ENCODE measurements around the gene TBRG4.

TBRG4 gene

DNA sequence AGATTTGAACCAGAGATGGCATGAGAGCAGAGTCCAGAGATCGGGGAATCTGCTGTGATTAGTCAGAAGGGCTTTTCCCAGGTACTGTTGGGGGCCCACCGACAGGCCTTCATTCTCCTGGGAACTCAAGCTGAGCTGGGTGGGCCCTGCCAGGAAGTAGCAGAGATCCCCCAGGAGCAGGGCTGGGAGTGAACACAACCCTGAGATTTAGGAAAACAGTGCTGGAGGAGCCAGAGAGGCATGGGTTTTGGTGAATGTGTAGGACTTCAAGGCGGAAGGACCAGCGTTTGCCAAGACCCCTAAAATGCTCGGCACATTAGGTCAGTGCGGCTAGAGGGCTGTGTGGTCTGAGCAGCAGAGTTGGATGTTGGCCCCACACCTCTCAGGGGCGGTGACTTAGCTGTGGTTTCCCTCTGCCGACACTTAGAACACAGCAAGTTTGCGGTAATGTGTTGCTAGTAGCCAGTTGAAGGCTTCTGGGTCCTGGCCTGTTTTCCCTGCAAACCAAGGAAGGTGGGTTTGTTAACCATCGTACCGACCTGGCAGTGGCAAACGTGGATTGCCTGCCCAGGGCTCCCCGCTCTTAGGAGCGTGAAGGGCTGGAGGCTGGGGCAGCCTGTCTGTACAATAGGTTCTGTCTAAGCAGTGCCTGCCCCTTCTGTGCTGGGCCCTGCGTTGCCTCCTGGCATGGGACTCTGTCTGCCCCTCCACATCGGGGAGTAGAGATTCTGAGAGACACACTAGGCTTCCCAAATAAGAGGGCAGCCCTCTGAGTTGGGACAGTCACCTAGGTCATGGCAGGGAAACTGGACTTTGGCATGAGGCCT, 36.8 kb downstream of the TBRG4 start:
- TF ChIP-seq, protein P1, sequence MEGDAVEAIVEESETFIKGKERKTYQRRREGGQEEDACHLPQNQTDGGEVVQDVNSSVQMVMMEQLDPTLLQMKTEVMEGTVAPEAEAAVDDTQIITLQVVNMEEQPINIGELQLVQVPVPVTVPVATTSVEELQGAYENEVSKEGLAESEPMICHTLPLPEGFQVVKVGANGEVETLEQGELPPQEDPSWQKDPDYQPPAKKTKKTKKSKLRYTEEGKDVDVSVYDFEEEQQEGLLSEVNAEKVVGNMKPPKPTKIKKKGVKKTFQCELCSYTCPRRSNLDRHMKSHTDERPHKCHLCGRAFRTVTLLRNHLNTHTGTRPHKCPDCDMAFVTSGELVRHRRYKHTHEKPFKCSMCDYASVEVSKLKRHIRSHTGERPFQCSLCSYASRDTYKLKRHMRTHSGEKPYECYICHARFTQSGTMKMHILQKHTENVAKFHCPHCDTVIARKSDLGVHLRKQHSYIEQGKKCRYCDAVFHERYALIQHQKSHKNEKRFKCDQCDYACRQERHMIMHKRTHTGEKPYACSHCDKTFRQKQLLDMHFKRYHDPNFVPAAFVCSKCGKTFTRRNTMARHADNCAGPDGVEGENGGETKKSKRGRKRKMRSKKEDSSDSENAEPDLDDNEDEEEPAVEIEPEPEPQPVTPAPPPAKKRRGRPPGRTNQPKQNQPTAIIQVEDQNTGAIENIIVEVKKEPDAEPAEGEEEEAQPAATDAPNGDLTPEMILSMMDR (IDR thresholded peaks at IDR 0.05; ENCODE audit: low read length, missing control alignments) = no peak
- no peak overlapping the region for H3K4me3 ChIP-seq (replicated peaks; ENCODE audit: low read depth, low read length)
- DNase-seq (ENCODE audit: low read depth) = no peak

DNA sequence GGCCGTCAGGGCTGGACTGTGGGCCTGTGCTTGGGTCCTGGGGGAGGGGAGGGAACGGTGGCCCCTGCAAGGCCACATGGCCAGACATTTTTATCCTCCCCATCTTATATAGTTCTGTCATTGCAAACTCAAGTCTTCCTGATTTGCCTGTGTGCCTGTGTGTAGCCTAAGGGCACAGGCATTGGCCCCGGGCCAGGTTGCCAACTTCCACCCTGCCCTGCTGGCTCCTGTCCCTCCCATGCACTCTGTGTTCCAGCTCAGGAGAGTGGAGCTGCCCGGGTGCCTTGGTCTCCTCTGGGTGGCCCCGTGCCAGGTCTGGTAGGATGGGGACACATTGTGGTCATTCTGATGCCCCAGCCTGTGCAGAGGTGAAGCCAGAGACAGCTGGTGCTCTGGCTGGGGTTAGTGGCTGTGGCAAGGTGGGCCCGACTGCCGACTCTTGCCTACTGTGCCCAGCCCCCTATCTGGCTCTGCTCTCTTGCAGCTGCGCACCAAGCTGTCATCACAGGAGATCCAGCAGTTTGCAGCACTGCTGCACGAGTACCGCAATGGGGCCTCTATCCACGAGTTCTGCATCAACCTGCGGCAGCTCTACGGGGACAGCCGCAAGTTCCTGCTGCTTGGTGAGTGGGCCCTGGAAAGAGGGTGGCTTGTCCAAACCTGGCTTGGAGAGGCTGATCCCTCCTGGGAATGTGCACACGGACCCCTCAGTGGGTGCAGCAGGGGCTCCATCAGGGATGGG, 37.5 kb downstream of the TBRG4 start:
- no peak for DNase-seq (ENCODE audit: low read depth)
- TF ChIP-seq, protein P1 (IDR thresholded peaks at IDR 0.05; ENCODE audit: low read length, missing control alignments) = no peak

DNA sequence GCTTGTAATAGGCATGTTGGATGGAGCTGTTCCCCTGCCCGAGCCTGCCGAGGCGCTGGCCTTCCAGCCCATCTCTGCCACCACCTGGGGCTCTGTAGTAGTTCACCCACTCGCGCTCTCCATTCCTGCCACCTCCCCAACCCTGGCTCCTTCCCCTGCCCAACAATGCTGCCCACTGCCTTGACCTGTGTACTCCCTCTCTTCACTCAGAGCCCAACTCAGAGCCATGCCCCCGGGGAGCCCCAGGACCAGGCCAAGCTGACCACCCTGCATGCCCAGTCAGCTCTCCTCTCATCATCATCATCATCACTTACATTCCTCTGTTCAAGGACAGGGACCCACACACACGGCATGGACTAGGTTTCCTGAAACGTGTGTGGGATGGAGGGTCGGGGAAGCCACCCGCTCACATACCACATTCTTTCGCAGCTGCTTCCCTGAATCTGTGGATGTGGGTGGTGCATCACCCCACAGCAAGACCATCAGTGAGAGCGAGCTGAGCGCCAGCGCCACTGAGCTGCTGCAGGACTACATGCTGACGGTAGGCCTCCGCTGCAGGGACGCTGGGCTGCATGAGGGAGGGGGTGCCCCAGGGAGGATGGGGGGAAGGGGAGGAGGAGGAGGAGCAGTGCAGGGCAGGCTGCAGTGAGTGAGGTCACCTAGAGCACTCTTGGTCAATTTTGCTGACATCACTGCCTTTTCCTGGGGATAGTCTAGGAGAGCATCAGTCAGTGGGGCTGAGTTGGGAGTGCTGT, 38.3 kb downstream of the TBRG4 start:
- no peak overlapping the region for H3K4me3 ChIP-seq (replicated peaks; ENCODE audit: low read depth, low read length)
- TF ChIP-seq, protein P1 (IDR thresholded peaks at IDR 0.05; ENCODE audit: low read length, missing control alignments) = no peak
- DNase-seq (ENCODE audit: low read depth) = no peak

More for the DNA sequence above, 37.5 kb downstream of the TBRG4 start:
- no peak overlapping the region for H3K4me3 ChIP-seq (replicated peaks; ENCODE audit: low read depth, low read length)

DNA sequence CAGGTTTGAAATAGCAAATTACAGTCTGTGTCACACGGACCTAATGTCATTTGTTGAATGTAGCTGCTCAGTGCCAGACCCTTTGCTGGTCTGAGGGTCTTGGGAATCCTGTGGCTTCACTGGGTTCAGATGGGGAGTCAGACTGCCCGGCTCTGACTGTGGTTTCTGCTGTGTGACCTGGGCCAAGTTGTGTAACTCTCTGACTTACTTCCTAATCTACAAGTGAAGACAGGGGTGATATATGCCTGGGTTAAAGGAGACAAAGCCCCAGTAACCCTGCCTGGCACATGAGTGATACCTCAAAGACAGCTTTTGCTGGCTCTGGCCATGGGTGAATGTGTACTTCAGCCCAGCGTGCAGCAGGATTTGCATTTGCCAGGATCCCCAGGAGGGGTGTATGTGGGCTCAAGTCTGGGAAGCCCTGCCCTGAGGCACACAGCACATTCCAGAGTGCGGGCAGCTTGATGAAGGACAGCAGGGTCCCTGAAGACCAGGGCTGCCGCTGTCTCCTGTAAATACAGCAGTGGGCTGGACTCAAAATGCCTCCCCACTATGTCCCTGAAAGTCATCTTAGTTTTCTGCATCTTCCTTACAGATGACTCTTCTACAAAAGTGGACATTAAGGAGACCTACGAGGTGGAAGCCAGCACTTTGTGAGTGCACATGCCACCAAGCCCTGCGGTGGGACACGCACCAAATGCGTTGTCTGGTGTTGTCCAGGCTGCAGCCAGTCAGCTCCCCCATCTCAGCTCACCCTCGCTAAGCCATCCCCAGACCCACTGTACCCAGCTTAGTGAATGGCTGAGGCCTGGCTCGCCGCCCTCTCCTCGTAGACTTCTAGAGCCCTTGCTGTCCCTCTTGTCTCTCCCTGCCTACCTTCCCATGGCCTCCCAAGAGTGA, 39.1 kb downstream of the TBRG4 start:
- TF ChIP-seq, protein P1 (IDR thresholded peaks at IDR 0.05; ENCODE audit: low read length, missing control alignments) = no peak
- DNase-seq (ENCODE audit: low read depth) = no peak
- no peak overlapping the region for H3K4me3 ChIP-seq (replicated peaks; ENCODE audit: low read depth, low read length)

DNA sequence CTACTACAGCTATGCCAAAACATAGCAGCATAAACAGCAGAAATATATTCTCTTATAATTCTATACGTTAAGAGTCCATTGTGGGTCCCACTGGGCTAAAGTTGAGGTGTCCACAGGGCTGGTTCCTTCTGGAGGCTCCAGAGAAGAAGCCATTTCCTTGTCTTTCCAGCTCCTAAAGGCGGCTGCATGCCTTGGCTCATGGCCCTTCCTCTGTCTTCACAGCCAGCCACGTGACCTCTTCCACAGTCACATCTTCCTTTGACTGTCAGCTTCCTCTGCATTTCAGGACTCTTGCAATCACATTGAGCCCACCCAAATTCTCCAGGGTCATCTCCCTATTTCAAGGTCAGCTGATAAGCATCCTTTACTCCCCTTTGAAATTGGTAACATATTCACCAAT, 40.0 kb downstream of the TBRG4 start:
- H3K4me3 ChIP-seq (replicated peaks; ENCODE audit: low read depth, low read length) = no peak overlapping the region
- TF ChIP-seq, protein P1 (IDR thresholded peaks at IDR 0.05; ENCODE audit: low read length, missing control alignments) = no peak
- DNase-seq (ENCODE audit: low read depth) = no peak

DNA sequence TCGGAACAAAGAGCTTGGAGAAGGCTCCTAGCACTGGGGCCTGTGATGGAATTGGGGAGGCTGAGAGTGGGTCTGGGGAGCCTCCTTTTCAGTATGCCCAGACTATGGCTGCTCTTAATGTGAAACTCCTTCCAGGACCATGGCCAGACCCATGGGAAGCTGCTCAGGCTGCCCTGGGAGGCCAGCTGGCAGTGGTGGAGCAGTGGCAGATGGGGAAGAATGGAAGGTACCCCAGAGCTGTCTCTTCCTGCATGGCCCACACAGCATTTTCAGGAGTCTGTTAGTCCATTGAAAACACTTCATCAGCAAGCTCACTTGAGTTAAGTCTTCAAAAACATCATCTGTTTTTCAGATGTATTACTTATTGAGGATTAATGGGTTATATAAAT, 41.2 kb downstream of the TBRG4 start:
- DNase-seq (ENCODE audit: low read depth) = no peak
- H3K4me3 ChIP-seq (replicated peaks; ENCODE audit: low read depth, low read length) = no peak overlapping the region
- TF ChIP-seq, protein P1 (IDR thresholded peaks at IDR 0.05; ENCODE audit: low read length, missing control alignments) = no peak

Measured in fibroblast of pulmonary artery (primary cell).